ENCODE results near the gene SIT1.

SIT1 gene

GRCh38 chr9:35599763-35600604, 50.7 kb downstream of the SIT1 start:
- Histone ChIP-seq H3K4me1 (ENCODE audit: control insufficient read depth, insufficient read depth, low read length) (no peaks in the 10 kb centered on the region), H3K36me3 (ENCODE audit: control insufficient read depth in 2 of 2, insufficient read depth in 1 of 2, low read length in 2 of 2) (no peaks in the 10 kb centered on the region), H3K9me3 (ENCODE audit: control insufficient read depth, insufficient read depth, low read depth, low read length) (no peaks in the 10 kb centered on the region), H3K4me3 (ENCODE audit: low read depth, low read length) (no peak overlapping the region), H3K27ac (ENCODE audit: extremely low read depth, low read depth, low read length) (no peak overlapping the region)
- TF ChIP-seq, protein P1, sequence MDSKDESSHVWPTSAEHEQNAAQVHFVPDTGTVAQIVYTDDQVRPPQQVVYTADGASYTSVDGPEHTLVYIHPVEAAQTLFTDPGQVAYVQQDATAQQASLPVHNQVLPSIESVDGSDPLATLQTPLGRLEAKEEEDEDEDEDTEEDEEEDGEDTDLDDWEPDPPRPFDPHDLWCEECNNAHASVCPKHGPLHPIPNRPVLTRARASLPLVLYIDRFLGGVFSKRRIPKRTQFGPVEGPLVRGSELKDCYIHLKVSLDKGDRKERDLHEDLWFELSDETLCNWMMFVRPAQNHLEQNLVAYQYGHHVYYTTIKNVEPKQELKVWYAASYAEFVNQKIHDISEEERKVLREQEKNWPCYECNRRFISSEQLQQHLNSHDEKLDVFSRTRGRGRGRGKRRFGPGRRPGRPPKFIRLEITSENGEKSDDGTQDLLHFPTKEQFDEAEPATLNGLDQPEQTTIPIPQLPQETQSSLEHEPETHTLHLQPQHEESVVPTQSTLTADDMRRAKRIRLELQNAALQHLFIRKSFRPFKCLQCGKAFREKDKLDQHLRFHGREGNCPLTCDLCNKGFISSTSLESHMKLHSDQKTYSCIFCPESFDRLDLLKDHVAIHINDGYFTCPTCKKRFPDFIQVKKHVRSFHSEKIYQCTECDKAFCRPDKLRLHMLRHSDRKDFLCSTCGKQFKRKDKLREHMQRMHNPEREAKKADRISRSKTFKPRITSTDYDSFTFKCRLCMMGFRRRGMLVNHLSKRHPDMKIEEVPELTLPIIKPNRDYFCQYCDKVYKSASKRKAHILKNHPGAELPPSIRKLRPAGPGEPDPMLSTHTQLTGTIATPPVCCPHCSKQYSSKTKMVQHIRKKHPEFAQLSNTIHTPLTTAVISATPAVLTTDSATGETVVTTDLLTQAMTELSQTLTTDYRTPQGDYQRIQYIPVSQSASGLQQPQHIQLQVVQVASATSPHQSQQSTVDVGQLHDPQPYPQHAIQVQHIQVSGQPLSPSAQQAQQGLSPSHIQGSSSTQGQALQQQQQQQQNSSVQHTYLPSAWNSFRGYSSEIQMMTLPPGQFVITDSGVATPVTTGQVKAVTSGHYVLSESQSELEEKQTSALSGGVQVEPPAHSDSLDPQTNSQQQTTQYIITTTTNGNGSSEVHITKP (tag by site-specific recombination; IDR thresholded peaks at IDR 0.05) = no peak
- TF ChIP-seq PRDM1 (tag by site-specific recombination; IDR thresholded peaks at IDR 0.05) (no peak), SALL2 (tag by site-specific recombination; IDR thresholded peaks at IDR 0.05; ENCODE audit: borderline replicate concordance) (no peak), ZNF621 (tag by site-specific recombination; IDR thresholded peaks at IDR 0.05) (no peak)
- POLR2A ChIA-PET = interaction anchor here (0.6 kb wide), 1 partner anchor 54 kb away, joined by 3 read pairs; no protein-coding TSS in a partner anchor
- CTCF ChIA-PET = interaction anchor here (0.6 to 1.0 kb wide), 10 partner anchors 14 to 850 kb away, joined by 3 to 8 read pairs (median 4); no protein-coding TSS in a partner anchor
